HEK293 (cell line): ENCODE measurements around the gene ZFHX3.

Experiments used
- CTCF ChIA-PET: fragments of 350-600 bp; formaldehyde crosslinking; extraction: SDS; loops from one replicate; lab custom pipeline; 2021; ENCODE audit warnings: antibody characterized with exemption; lab: Yijun Ruan, JAX
- POLR2A ChIA-PET: fragments of 300-600 bp; formaldehyde crosslinking; extraction: SDS; loops from one replicate; lab custom pipeline; 2020; ENCODE audit warnings: antibody characterized with exemption, inconsistent platforms; lab: Yijun Ruan, JAX
- H3K27ac ChIP-seq: fragments of 200-500 bp; sonication (Bioruptor generic); 2 replicates; pipeline ENCODE4 v1.5.1; 2014; ENCODE audit warnings: low read depth, low read length, control low read depth, inconsistent platforms; ENCODE audit errors: extremely low read depth
- H3K36me3 ChIP-seq, 2 experiments: fragments of 200-500 bp in 1 of 2; sonication (Bioruptor generic) in 1 of 2; 1 replicate in 1 of 2; 2 replicates in 1 of 2; pipeline ENCODE4 v1.5.1; 2014 to 2017; ENCODE audit warnings: inconsistent platforms in 2 of 2, low read length in 2 of 2; ENCODE audit not compliant: control insufficient read depth in 2 of 2, insufficient read depth in 1 of 2
- H3K4me1 ChIP-seq: fragments of 200-500 bp; sonication (Bioruptor generic); 2 replicates; pipeline ENCODE4 v1.5.1; 2014; ENCODE audit warnings: mild to moderate bottlenecking, low read length, inconsistent platforms; ENCODE audit not compliant: control insufficient read depth, insufficient read depth
- H3K4me3 ChIP-seq: 2 replicates; pipeline ENCODE4 v1.5.1; 2011; ENCODE audit warnings: low read depth, mild to moderate bottlenecking, control low read depth, low read length, moderate library complexity
- H3K9me3 ChIP-seq: fragments of 200-500 bp; sonication (Bioruptor generic); 2 replicates; pipeline ENCODE4 v1.5.1; 2014; ENCODE audit warnings: low read depth, low read length, inconsistent platforms; ENCODE audit not compliant: control insufficient read depth, insufficient read depth
- AEBP2 ChIP-seq: fragments of 450-650 bp; formaldehyde crosslinking; IDR thresholded peaks from 2 replicates; pipeline ENCODE4 v1.5.1; 2016; ENCODE audit warnings: missing biosample characterization, missing genetic modification characterization, borderline replicate concordance
- BCL11A ChIP-seq: fragments of 450-650 bp; formaldehyde crosslinking; IDR thresholded peaks from 2 replicates; pipeline ENCODE4 v1.5.1; 2016; ENCODE audit warnings: low read depth, missing biosample characterization, missing genetic modification characterization
- EGR2 ChIP-seq: fragments of 450-650 bp; formaldehyde crosslinking; IDR thresholded peaks from 2 replicates; pipeline ENCODE4 v1.5.1; 2016; ENCODE audit warnings: low read depth, missing biosample characterization, missing genetic modification characterization
- GLI2 ChIP-seq: fragments of 450-650 bp; formaldehyde crosslinking; IDR thresholded peaks from 2 replicates; pipeline ENCODE4; 2017; ENCODE audit warnings: missing biosample characterization, missing genetic modification characterization, low read depth, borderline replicate concordance
- GLI4 ChIP-seq: fragments of 450-650 bp; formaldehyde crosslinking; IDR thresholded peaks from 2 replicates; pipeline ENCODE4 v1.5.1; 2016; ENCODE audit warnings: missing biosample characterization, missing genetic modification characterization
- MEIS1 ChIP-seq: sonication (generic); formaldehyde crosslinking; IDR thresholded peaks from 2 replicates; pipeline ENCODE4 v1.8.1; 2022; ENCODE audit warnings: missing genetic modification reagents, mild to moderate bottlenecking, borderline replicate concordance
- MYNN ChIP-seq: fragments of 450-650 bp; formaldehyde crosslinking; IDR thresholded peaks from 2 replicates; pipeline ENCODE4 v1.5.1; 2016; ENCODE audit warnings: missing biosample characterization, missing genetic modification characterization, borderline replicate concordance
- SCRT1 ChIP-seq: fragments of 450-650 bp; formaldehyde crosslinking; IDR thresholded peaks from 2 replicates; pipeline ENCODE4 v1.5.1; 2016; ENCODE audit warnings: missing biosample characterization, missing genetic modification characterization, borderline replicate concordance
- ZFP69B ChIP-seq: fragments of 450-650 bp; formaldehyde crosslinking; IDR thresholded peaks from 2 replicates; pipeline ENCODE4 v1.5.1; 2016; ENCODE audit warnings: missing biosample characterization, missing genetic modification characterization
- ZIC2 ChIP-seq: fragments of 450-650 bp; formaldehyde crosslinking; IDR thresholded peaks from 2 replicates; pipeline ENCODE4 v1.5.1; 2016; ENCODE audit warnings: missing biosample characterization, missing genetic modification characterization
- ZNF138 ChIP-seq: fragments of 450-650 bp; formaldehyde crosslinking; IDR thresholded peaks from 2 replicates; pipeline ENCODE4 v1.5.1; 2016; ENCODE audit warnings: missing biosample characterization, missing genetic modification characterization, borderline replicate concordance
- ZNF140 ChIP-seq: fragments of 450-650 bp; formaldehyde crosslinking; IDR thresholded peaks from 2 replicates; pipeline ENCODE4 v1.5.1; 2016; ENCODE audit warnings: missing biosample characterization, missing genetic modification characterization
- ZNF211 ChIP-seq: fragments of 450-650 bp; formaldehyde crosslinking; IDR thresholded peaks from 2 replicates; pipeline ENCODE4 v1.5.1; 2016; ENCODE audit warnings: low read depth, missing biosample characterization, missing genetic modification characterization
- ZNF23 ChIP-seq: fragments of 450-650 bp; formaldehyde crosslinking; IDR thresholded peaks from 2 replicates; pipeline ENCODE4 v1.5.1; 2016; ENCODE audit warnings: missing biosample characterization, missing genetic modification characterization, borderline replicate concordance
- ZNF239 ChIP-seq: fragments of 450-650 bp; formaldehyde crosslinking; IDR thresholded peaks from 2 replicates; pipeline ENCODE4 v1.5.1; 2016; ENCODE audit warnings: missing biosample characterization, missing genetic modification characterization
- ZNF292 ChIP-seq: fragments of 450-650 bp; formaldehyde crosslinking; IDR thresholded peaks from 2 replicates; pipeline ENCODE4 v1.5.1; 2016; ENCODE audit warnings: low read depth, missing biosample characterization, missing genetic modification characterization, borderline replicate concordance
- ZNF585B ChIP-seq: fragments of 450-650 bp; formaldehyde crosslinking; IDR thresholded peaks from 2 replicates; pipeline ENCODE4 v1.5.1; 2016; ENCODE audit warnings: missing biosample characterization, missing genetic modification characterization
- ZNF639 ChIP-seq: fragments of 450-650 bp; formaldehyde crosslinking; IDR thresholded peaks from 2 replicates; pipeline ENCODE4 v1.5.1; 2016; ENCODE audit warnings: missing biosample characterization, missing genetic modification characterization
- ZNF701 ChIP-seq: fragments of 450-650 bp; formaldehyde crosslinking; IDR thresholded peaks from 2 replicates; pipeline ENCODE4 v1.5.1; 2016; ENCODE audit warnings: missing biosample characterization, missing genetic modification characterization
- ZNF704 ChIP-seq: fragments of 450-650 bp; formaldehyde crosslinking; IDR thresholded peaks from 2 replicates; pipeline ENCODE4 v1.5.1; 2016; ENCODE audit warnings: missing biosample characterization, missing genetic modification characterization
- ZNF707 ChIP-seq: fragments of 450-650 bp; formaldehyde crosslinking; IDR thresholded peaks from 2 replicates; pipeline ENCODE4 v1.5.1; 2016; ENCODE audit warnings: missing biosample characterization, missing genetic modification characterization
- ZNF830 ChIP-seq: fragments of 450-650 bp; IDR thresholded peaks from 2 replicates; pipeline ENCODE4 v1.5.0; 2018; ENCODE audit warnings: missing biosample characterization, missing genetic modification characterization, low read depth, mild to moderate bottlenecking, moderate library complexity

The ZFHX3 gene

GRCh38 chr16:72895951-72896350 lies 152.0 kb downstream of the ZFHX3 start:
- H3K36me3 ChIP-seq, result no peaks in the 10 kb centered on the region
- H3K9me3 ChIP-seq, result no peaks in the 10 kb centered on the region
- no peaks in the 10 kb centered on the region for H3K4me1 ChIP-seq
- ChIA-PET POLR2A (no interaction called here), CTCF (no interaction called here)
- H3K27ac ChIP-seq, result no peak overlapping the region
- H3K4me3 ChIP-seq, result no peak overlapping the region
- TF ChIP-seq ZIC2 (tag by site-specific recombination), result no peak
- no peak for TF ChIP-seq EGR2
- no peak for TF ChIP-seq ZNF704 (tag by site-specific recombination)
- TF ChIP-seq ZNF701, result no peak
- no peak for TF ChIP-seq ZNF639 (tag by site-specific recombination)
- TF ChIP-seq MEIS1 (CRISPR knock-in tag), result no peak
- TF ChIP-seq BCL11A, result no peak
- no peak for TF ChIP-seq ZNF239 (tag by site-specific recombination)
- no peak for TF ChIP-seq GLI2 (tag by site-specific recombination)
- no peak for TF ChIP-seq SCRT1
- TF ChIP-seq MYNN (tag by site-specific recombination), result no peak
- no peak for TF ChIP-seq ZNF211
- no peak for TF ChIP-seq ZNF292

- H3K27ac ChIP-seq, result no peak overlapping the region
- no peaks in the 10 kb centered on the region for H3K9me3 ChIP-seq
- CTCF ChIA-PET, result no interaction called here
- no peak overlapping the region for H3K4me3 ChIP-seq
- TF ChIP-seq ZNF138 (tag by site-specific recombination) (no peak), ZNF707 (tag by site-specific recombination) (no peak), GLI4 (no peak), ZNF140 (tag by site-specific recombination) (no peak), ZNF830 (no peak), MEIS1 (CRISPR knock-in tag) (no peak), ZFP69B (tag by site-specific recombination) (no peak), AEBP2 (tag by site-specific recombination) (no peak), ZNF585B (tag by site-specific recombination) (no peak), ZNF23 (tag by site-specific recombination) (no peak)
- TF ChIP-seq, all 188 proteins: peak for 0
- POLR2A ChIA-PET, result no interaction called here
- H3K4me1 ChIP-seq, result no peaks in the 10 kb centered on the region
- peaks cover 0 to 9% of the 10 kb centered on the region in 2 experiments; a peak in 2 of 3 replicates for H3K36me3 ChIP-seq
Observed at GRCh38 chr16:72894293-72895151, 153.4 kb downstream of the ZFHX3 start.
